GM12892 (cell line): ENCODE measurements around the gene ITGA8. TPM values are rescaled to one million over a fixed set of nuclear protein-coding genes. Genes with fewer than 3 reads are reported as not detected.
"Not testable (repeated sequence)": the region's sequence is repeated elsewhere in the genome, so short reads cannot be mapped to it uniquely, and the experiment has no call there.

Source experiments
- DNase-seq: peaks from one replicate; pipeline ENCODE4 v3.0.0; 2011; ENCODE audit not compliant: insufficient read length
- FAIRE-seq: peaks from 2 replicates; lab custom pipeline; 2011; peaks lifted over from hg19 to GRCh38; lab: Jason Lieb, UNC
- POLR2A ChIP-seq: IDR thresholded peaks from 2 replicates; pipeline ENCODE4 v1.6.1; 2011; ENCODE audit warnings: low read depth, low read length, control low read depth
- POLR2AphosphoS5 ChIP-seq: IDR thresholded peaks from 2 replicates; pipeline ENCODE4 v1.6.1; 2011; ENCODE audit warnings: low read depth, low read length, control low read depth
- TAF1 ChIP-seq: IDR thresholded peaks from 2 replicates; pipeline ENCODE4 v1.6.1; 2011; ENCODE audit warnings: low read depth, mild to moderate bottlenecking, control low read depth, low read length, borderline replicate concordance
- polyA plus RNA-seq: library from polyadenylated mRNA; unstranded; fragments of >200 nt; gene quantifications from one replicate; pipeline ENCODE4 v1.2.1, GENCODE V29; 2012; ENCODE audit warnings: missing spikeins, inconsistent platforms; ENCODE audit not compliant: missing spikeins

ITGA8 gene
- 1.6 TPM for polyA plus RNA-seq

GRCh38 chr10:15719899-15720634 is at the start of gene ITGA8:
ITGA8 (minus strand) TSS chr10:15719922; CDS start chr10:15719771, 151 bp downstream.
- TF ChIP-seq POLR2A (no peak), POLR2AphosphoS5 (no peak), TAF1 (no peak)
- FAIRE-seq (no peak), DNase-seq (no peak)

- FAIRE-seq (no peak), DNase-seq (no peak)
- TF ChIP-seq POLR2A (no peak), POLR2AphosphoS5 (no peak), TAF1 (no peak)
These were observed 45.3 kb upstream of the ITGA8 start for GRCh38 chr10:15764892-15765454.

GRCh38 chr10:15763006-15763405 is 43.3 kb upstream of the ITGA8 start:
- no peak for TF ChIP-seq POLR2A
- no peak for TF ChIP-seq TAF1
- TF ChIP-seq POLR2AphosphoS5, result no peak
- DNase-seq, result no peak
- no peak for FAIRE-seq

- not testable (repeated sequence) for FAIRE-seq, DNase-seq
These were observed 42.5 kb upstream of the ITGA8 start for GRCh38 chr10:15762239-15762638.

GRCh38 chr10:15761224-15761623 is 41.5 kb upstream of the ITGA8 start:
- not testable (repeated sequence) for FAIRE-seq, DNase-seq

DNA sequence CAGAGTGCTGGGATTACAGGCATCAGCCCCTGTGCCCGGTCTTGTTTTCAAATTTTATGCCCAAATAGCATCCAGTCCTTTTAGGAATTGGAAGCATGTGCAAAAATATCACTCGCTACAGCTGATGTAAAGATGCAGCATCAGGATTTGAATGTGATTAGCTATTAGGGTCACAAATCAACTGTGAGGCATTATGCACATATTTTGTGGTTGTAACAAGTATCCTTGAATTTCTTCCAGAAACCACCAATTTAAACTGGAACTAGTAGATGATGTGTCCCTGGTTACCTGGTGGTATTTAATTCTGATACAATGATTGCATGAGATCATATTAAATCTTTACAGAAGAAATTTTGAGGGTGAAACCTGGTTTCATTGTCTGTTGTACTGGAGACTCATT is 41.0 kb upstream of the ITGA8 start:
- DNase-seq (no peak), FAIRE-seq (no peak)
- TF ChIP-seq POLR2A (no peak), POLR2AphosphoS5 (no peak), TAF1 (no peak)

DNA sequence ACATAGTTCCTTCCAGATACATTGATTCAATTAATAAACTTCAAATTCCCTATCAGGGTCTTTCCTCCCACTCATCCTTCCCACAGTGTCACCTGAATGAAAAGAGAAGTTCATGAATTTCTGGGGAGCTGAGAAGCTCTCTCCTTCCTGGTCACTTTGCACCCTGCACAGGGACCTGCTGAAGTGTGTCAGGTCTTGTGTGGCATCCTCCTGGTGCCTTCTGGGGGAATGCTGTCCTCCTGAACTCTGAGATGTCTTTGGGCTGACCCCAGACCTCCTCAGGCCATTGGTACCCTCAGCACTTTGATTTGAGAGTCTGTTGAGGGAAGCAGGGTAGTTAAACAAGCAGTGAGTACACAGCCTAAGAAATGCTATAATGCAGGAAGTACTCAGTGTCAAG is 39.5 kb upstream of the ITGA8 start:
- TF ChIP-seq POLR2A (no peak), TAF1 (no peak), POLR2AphosphoS5 (no peak)
- FAIRE-seq (no peak), DNase-seq (no peak)

DNA sequence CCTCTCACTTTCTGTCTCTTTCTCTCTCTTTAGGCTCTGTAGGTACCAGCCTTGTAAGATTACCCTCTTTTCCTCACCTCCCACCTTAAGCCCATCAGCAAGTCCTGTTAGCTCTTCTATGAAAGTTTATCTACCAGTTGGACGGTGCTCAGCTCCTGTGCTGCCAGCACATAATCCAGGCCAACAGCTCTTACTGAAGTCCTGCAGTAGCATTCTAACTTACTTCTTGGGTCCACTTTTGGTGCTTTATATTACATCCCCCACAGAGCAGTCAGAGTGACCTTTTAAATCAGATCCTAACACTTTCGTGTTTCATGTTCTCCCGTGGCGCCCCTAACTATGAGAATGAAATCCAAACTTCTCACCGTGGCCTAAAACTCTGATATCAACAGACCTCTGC is 38.9 kb upstream of the ITGA8 start:
- no peak for FAIRE-seq
- no peak for DNase-seq
- TF ChIP-seq TAF1 (no peak), POLR2AphosphoS5 (no peak), POLR2A (no peak)

DNA sequence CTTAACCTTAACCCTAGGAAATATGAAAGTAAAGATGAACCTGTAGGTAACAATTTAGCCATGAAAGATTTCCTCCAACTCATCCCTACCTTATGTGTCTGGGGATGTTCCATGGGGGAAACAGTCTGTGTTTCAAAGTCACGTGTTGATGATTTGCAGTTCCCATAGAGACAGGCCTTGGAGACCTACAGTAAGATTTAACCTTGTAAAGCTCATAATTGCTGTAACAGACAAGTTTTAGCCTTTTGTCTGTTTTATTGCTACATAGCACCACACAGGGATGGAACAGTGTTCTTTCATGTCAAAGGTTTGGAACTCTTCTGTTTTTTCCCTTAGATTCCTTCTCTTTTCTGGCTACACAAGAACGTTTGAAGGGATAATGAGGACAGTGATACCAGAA is 35.2 kb upstream of the ITGA8 start:
- FAIRE-seq, result no peak

DNA sequence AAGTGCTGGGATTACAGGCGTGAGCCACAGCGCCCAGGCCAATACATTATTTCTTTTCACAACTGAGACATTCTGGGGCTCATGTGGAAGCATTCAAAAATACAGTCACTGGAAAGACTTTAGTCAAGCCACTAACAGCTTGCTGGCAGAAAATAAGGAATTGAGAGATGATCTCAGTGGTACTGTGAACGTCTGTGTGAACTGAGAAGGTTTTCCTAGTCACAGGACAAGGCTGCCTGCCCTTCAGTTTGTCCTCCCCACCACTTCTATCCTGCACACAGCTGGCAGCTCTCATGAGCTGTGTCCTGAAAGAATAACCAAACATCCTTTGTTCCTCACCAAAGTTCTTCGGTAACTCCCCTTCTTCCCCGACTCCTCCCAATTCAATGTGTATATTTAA is 31.3 kb upstream of the ITGA8 start:
- no peak for TF ChIP-seq POLR2A
- no peak for DNase-seq
- FAIRE-seq, result no peak

More for the DNA sequence above, 35.2 kb upstream of the ITGA8 start:
- TF ChIP-seq TAF1, result no peak
- no peak for TF ChIP-seq POLR2AphosphoS5
- no peak for TF ChIP-seq POLR2A
- DNase-seq, result no peak

DNA sequence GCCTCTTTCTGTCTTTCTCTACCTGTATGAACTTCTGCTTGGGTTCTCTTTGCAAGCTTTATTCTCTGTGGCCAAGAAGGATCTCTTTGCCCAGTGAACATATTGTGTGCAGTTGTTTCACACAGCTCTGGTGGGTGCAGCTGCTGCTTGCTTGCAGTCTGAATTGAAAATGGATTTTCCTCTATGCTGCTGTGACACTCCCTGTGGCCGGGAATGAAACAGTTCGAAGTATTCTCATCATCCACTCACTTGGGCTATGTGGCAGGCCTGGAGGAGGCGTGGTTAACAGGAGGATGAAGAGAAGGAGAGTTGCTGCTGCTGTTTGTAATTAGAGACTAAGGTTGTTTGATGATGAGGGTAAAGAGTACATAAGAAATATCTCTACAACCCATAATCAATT is 28.4 kb upstream of the ITGA8 start:
- no peak for FAIRE-seq
- no peak for TF ChIP-seq TAF1
- no peak for TF ChIP-seq POLR2AphosphoS5
- TF ChIP-seq POLR2A, result no peak
- DNase-seq, result no peak

DNA sequence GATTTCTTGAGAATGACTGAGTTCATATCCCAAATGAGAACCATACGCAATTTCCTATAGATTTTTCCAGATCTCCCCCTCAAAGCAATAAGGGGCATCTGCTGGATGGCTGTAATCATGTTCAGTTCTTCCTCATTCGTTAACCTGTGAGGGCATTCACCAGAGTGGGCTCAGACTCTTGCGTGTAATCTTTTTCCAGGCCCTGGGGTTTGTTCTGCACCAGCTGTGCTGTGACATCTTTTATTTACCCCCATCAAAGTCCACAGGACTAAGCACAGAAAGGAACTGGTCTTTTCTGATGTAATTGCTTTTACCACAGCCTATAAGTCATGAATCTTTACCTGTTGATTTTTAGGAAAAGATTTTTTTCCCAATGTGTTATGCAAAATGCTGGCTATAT is 27.9 kb upstream of the ITGA8 start:
- DNase-seq (no peak), FAIRE-seq (no peak)
- TF ChIP-seq TAF1 (no peak), POLR2AphosphoS5 (no peak), POLR2A (no peak)

GRCh38 chr10:15745751-15746150 is 26.0 kb upstream of the ITGA8 start:
- no peak for FAIRE-seq
- DNase-seq, result no peak
- TF ChIP-seq POLR2AphosphoS5, result no peak
- TF ChIP-seq TAF1, result no peak
- TF ChIP-seq POLR2A, result no peak
